GM19324 (cell line): ENCODE data around the gene SLC22A14.

Experiments used
- ATAC-seq: cut with Tn5 transposase; IDR thresholded peaks from one replicate; pipeline ENCODE4 v1.9.1; 2021; ENCODE audit warnings: mild to moderate bottlenecking, moderate library complexity; ENCODE audit not compliant: unreplicated experiment, low FRiP score

SLC22A14 gene

GRCh38 chr3:38337703-38338102 lies 55.6 kb downstream of the SLC22A14 start:
- ATAC-seq: no peak

DNA sequence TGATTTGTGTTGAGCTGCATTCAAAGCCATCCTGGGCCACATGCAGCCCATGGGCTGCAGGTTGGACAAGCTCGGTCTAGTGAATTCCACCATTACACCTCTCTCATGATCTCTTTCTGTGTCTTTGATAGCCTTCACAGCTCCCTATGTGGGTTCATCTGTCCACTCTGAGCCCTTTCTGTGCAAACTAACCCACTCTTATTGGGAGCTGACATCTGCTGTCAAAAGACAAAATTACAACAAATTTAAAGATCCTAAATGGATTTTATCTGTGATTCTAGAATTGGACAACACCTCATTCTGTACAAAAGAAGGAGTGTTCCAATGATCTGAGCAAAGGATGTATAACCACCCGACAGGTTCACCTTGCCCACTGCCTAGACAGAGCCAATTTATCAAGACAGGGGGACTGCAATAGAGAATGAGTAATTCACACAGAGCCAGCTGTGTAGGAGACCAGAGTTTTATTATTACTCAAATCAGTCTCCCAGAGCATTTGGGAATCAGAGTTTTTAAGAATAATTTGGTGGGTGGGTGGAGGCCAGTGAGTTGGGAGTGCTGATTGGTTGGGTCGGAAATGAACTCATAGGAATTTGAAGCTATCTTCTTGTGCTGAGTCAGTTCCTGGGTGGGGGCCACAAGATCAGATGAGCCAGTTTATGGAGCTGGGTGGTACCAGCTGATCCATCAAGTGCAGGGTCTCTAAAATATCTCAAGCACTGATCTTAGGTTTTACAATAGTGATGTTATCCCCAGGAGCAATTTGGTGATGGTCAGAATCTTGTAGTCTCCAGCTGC lies 61.9 kb downstream of the SLC22A14 start:
- no peak for ATAC-seq

DNA sequence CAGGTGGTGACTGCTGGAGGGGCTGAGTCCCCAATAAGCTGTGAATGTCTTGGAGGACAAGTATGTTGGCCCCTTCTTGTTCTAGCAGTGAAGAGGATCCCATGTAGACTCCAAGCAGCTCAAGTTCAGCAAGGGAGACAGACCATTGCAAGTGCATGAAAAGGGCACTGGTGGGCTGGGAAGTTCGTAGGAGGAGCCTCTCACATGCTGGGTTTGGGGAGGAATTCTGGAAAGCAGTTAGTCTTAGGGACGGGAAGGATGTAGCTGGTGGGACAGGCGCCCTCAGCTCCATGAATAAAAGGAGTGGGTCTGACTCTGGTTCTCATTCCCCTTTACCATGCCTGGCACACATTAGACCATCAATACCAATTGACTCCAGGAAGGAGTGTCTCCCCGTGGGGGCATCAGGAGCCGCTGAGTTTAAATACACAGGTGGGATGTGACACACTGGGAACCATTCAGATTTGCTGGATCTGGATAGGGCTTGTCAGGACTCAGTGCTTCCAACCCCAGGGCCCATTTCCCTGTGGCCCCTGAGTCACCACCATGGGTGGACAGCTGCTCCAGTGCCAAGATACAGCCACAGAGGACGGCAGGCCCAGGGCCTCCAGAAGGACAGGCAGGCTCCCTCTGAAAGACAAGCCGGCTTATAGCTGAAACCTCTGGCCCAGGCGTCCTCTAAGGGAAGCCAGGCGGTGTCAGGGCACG lies 63.9 kb downstream of the SLC22A14 start:
- ATAC-seq: no peak

GRCh38 chr3:38346587-38347410 lies 64.7 kb downstream of the SLC22A14 start, which contains the start of gene XYLB:
Gene XYLB (plus strand): TSS chr3:38346785. CDS start chr3:38346869, 84 bp downstream.
- ATAC-seq: peak; percentile 99

GRCh38 chr3:38347421-38348200 lies 65.5 kb downstream of the SLC22A14 start:
- ATAC-seq: no peak

DNA sequence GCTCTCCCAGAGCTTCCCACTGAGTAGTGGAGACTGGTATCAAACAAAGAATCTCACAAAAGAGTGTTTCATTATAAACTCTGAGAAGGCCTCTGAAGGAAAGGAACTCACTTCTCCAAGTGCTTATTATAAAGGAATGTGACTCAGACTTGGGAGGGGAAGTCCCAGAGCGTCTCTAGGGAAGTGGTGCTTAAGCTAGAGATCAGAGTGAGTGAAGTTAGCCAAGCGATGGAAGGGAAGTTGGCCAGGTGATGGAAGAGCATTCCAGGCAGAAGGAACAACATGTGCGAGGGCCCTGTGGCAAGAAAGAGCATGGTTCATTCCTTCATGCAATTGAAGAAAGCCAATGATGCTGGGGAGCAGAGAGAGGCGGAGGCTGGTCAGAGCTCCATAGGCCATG lies 66.8 kb downstream of the SLC22A14 start:
- ATAC-seq: no peak

- no peak for ATAC-seq
Observed at GRCh38 chr3:38349684-38350359, 67.7 kb downstream of the SLC22A14 start.

DNA sequence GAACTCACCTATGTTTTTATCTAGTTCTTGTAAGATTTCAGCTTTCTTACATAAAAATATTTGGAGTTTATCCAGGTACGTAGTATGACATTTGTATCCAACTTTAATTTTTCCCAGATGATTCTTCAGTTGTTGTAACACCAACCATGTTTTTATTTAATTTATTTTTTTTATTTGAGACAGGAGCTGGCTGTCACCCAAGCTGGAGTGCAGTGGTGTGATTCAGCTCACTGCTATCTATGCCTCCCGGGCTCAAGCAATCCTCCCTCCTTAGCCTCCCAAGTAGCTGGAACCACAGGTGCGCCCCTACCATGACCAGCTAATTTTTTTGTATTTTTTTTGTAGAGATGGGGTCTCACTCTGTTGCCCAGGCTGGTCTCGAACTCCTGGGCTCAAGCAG lies 71.1 kb downstream of the SLC22A14 start:
- no peak for ATAC-seq

DNA sequence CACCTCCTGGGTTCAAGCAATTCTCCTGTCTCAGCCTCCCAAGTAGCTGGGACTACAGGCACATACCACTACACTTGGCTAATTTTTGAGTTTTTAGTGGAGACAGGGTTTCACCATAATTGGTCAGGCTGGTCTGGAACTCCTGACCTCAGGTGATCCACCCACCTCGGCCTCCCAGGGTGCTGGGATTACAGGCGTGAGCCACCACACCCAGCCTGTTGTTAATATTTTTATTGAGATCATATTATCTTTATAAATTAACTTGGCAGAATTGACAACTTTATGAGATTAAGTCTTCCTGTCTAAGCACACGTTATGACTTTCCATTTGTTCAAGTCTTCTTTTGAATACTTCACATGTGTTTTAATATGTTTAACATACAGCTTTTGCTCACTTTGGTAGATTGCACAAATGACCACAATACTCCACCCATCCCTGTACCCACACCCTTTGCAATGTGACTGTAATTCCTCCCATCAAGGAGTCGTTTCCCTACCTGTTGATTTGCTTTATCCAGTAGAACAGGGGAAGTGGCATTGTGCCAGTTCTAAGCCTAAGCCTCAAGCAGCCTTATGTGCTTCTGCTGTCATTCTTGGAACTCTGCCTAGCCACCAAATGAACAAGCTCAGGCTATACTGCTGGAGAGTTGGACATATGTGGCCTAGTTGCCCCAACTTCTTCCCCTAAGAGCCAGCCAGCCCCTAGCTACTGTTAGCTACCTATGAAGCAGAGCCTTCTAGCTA lies 72.7 kb downstream of the SLC22A14 start:
- ATAC-seq: no peak

DNA sequence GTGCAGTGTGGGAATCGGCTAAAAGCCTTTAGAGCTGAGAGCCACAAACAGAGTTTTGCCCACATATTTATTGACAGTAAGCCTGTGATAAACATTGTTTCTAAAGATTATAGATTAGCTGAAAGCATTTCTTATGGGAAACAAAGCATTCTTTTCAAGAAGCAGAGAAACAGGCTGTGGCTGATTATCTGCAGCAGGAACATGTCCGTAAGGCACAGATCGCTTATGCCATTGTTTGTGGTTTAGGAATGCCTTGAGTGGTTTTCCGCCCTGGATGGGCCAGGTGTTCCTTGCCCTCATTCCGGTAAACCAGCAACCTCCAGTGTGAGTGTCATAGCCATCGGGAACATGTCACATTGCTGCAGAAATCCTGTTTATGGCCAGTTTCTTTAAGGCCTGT lies 76.9 kb downstream of the SLC22A14 start:
- ATAC-seq: no peak

DNA sequence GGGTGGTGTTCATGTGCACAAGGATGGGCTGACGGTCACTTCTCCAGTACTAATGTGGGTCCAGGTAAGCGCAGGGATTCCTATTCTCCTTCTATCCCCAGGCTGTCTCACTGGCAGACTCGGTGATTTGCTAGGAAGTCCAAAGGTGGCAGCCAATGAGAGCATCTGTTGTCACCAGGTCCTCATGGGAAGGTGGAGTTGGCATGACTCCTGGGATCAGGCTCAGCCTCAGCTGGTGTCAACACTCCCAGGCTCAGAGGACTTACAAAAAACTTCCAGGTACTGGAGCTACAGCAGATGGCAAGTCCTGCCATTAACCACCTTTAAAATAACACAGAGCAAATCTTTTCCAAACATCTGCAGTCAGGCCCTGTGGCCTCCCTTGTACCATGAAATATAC lies 78.3 kb downstream of the SLC22A14 start:
- ATAC-seq: no peak

GRCh38 chr3:38361496-38361895 lies 79.4 kb downstream of the SLC22A14 start:
- ATAC-seq: no peak

DNA sequence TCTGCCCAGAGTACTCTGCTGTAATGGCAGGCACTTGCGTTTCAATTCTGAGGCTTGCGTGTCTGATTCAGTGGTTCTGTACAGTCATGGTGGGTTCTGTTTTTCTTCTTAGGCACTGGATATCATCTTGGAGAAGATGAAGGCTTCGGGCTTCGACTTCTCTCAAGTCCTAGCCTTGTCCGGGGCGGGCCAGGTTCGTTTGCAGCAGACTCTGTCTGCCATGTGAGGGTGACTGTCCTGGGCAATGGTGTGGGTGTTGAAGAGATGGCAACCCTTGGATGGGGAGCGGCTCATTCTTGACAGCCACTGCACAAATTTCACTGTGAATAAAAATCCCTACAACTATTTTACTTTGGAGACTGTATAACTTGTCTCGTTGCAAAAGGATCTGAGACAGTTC lies 80.7 kb downstream of the SLC22A14 start:
- no peak for ATAC-seq

GRCh38 chr3:38364721-38365400 lies 82.8 kb downstream of the SLC22A14 start:
- no peak for ATAC-seq

DNA sequence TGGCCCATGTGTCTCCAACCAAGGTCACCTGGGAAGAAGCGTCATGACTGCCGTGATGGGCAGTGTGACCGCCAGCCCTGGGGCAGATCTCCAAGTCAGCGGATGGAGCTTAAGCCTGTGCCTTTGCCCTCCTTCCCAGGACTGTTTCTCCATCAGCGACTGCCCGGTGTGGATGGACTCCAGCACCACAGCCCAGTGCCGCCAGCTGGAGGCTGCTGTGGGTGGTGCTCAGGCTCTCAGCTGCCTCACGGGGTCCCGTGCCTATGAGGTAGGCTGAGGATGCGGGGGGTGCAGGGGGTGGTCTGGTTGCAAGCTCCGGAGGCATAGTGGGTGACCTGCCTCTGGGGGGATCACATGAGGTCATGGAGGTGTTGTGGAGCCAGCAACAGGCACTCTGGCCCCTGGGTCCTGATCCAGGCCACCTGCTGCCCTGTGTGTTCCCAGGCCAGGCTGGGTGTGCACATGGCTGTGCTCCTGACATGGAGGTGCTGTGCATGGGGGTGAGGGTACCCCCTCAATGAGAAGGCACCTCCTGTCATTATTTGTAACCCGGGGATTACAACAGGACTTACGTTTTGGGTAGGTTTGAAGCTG lies 83.5 kb downstream of the SLC22A14 start:
- ATAC-seq: no peak

DNA sequence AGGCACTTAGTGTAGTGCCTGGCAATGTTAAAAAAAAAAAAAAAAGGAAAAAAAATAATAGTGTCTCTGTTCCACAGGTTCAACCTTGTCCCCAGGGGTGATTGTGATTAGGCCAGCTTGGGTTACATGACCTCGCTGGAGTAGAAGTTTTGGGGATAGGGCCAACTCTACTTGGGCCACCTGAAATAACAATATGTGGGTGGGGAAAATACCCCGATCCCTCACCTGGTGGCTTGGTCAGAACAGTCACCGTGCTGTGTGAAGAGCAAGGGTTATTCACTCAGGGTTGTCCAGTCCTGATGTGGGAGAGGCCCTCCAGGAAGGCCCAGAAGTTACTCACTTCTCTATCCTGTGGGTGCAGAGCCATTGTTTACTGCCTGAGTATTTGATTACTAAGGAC lies 84.0 kb downstream of the SLC22A14 start:
- ATAC-seq: no peak

DNA sequence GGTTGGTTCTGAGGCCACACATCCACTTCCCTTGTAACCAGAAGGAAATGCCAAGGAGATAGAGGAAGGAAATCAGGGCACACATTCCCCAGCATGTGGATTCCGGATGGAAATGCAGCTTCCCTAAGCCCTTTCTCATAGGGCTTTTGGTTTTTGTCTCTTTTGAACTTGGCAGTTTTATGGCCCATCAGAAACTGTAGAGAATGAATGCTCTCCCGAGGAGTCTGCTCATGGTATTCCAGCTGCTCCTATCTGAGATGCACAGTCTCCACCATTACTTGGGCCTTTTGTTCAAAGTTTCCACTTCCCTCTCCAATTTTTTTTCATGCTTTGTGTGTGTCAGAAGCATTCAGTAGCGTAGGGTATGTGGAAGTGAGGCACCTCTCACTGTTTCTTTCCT lies 85.7 kb downstream of the SLC22A14 start:
- no peak for ATAC-seq
